GM18505 (cell line): ENCODE data around the gene CACNB3.

ENCODE experiments used
- ATAC-seq: cut with Tn5 transposase; IDR thresholded peaks from one replicate; pipeline ENCODE4 v1.9.1; 2021; ENCODE audit not compliant: unreplicated experiment
- POLR2A ChIP-seq: IDR thresholded peaks from 4 replicates; pipeline ENCODE4 v1.6.1; 2011; ENCODE audit warnings: borderline replicate concordance; ENCODE audit not compliant: insufficient read depth, insufficient read length; ENCODE audit errors: extremely low read depth

Gene CACNB3

GRCh38 chr12:48781750-48782456 lies 36.4 kb upstream of the CACNB3 start:
- no peak for TF ChIP-seq POLR2A
- ATAC-seq = no peak

- ATAC-seq = no peak
- TF ChIP-seq POLR2A = no peak
Observed at GRCh38 chr12:48782457-48783395, 35.6 kb upstream of the CACNB3 start.

DNA sequence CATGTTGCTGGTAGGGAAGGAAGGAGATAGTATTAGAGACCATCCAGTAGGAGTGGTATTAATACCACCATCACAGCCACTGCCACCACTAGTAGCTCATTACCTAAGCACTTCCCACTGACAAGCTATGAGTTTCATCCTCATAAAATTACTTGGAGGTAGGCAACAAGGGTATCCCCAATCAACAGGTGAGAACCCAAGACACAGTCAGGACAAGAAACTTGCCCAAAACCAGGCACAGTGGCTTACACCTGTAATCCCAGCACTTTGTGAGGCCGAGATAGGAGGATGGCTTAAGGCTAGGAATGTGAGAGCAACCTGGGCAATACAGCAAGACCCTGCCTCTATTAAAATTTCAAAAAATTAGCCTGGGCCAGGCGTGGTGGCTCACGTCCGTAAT lies 34.9 kb upstream of the CACNB3 start:
- no peak for TF ChIP-seq POLR2A
- no peak for ATAC-seq

GRCh38 chr12:48786591-48787544 lies 31.4 kb upstream of the CACNB3 start:
- no peak for TF ChIP-seq POLR2A
- ATAC-seq = no peak

DNA sequence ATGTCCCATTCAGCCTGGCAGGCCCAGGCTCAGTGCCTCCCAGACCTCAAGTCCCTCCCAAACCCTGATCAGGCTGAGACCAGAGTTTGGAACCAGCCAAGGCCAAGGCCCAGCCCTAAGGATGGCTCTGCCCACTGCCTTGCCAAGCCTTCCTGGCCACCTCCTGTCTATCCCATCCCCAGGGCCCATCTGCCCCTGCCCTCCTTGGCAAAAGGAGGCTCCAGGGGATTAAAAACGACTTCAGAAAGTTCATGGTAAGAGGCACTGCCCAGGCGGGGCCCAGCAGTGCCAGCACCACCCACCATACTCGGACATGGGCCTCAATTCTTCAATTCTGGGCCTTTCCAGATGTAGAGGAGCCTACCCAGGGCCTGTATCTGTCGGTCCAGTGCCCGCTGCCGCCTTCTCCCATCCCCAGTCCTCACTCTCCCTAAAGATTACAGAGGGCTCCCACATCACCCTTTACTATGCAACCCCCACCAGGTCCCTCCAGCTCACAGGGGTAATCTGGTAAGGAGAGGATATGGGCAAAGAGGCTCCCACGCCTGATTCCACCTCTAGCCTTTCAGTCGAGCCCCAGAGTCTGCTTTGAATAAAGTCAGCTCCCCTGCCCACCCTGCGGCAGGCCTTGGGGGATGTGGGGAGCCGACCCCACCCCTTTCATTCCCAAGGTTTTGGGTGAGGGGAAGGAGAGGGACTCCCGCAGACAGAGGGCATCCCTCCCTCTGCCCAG lies 30.3 kb upstream of the CACNB3 start:
- no peak for TF ChIP-seq POLR2A
- no peak for ATAC-seq

- no peak for ATAC-seq
- no peak for TF ChIP-seq POLR2A
Observed at GRCh38 chr12:48788524-48788853, 29.8 kb upstream of the CACNB3 start.

DNA sequence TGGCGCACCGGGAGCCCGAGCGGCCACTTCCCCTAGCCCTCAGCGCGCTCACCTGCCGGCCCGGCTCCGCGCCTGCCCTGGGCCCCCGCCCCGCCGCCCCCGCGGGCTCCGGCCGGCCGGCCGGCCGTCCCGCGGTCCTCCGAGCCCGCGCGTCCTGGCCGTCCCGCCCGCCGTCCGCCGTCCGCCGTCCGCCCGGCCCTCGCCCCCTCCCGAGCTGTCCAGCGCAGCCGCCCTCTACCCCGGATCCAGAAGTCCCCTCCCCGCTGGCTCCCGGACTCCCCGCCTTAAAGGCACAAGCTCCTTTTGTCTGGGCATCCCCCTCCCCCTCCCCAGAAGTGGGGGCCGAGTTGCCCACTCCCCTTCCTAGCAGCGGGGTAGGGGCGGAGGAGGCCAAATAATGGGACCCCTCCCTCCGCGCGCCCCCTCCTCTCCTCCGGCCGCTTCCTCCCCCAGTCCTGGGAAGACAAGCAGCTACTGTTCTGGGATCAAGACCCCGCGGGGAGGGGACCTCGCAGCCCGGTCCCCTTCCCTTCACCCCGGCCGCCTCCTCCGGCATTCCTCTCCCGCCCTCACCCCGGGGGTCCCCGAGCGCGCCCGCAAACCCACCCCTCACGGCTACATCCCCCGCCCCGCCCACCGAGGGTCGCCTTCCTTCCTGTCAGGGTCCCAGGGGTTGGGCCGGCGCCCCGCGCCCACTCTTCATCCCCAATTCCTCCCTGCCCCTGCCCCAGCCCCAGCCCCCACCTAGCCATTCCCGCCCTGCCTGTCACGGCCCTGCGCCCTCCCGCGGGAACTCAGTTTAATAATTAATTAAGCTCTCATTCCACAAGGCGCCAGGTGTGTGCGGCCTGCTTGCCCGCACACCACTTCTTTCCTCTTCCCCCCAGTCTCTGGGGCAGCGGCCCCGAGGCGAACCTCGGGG lies 29.2 kb upstream of the CACNB3 start, which contains the start of gene ADCY6:
ADCY6 (minus strand) TSS at position 236 of the 922 bp plus-strand sequence. CDS start 5,655 bp downstream, outside the sequence.
- TF ChIP-seq POLR2A = no peak
- no peak for ATAC-seq

- no peak for ATAC-seq
- TF ChIP-seq POLR2A = no peak
Observed at GRCh38 chr12:48789858-48790326, 28.4 kb upstream of the CACNB3 start.

DNA sequence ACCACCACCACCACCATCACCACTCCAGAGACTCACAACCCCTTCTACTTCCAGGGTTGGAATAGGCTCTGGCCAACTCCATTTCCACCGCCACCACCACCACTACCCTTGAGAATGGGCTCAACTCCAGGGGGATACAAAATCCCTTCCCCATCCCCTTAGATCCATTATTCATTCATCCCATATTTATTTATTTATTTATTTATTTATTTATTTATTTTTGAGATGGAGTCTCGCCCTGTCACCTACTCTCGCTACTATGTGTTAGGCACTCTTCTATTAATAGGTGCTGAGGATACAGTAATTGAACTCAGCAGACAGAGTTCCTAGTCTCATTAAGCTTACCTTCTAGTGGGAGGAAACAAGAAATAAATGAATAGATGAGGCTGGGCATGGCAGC lies 24.6 kb upstream of the CACNB3 start:
- TF ChIP-seq POLR2A = no peak
- ATAC-seq = no peak

GRCh38 chr12:48794870-48795269 lies 23.4 kb upstream of the CACNB3 start:
- no peak for TF ChIP-seq POLR2A
- ATAC-seq = no peak

DNA sequence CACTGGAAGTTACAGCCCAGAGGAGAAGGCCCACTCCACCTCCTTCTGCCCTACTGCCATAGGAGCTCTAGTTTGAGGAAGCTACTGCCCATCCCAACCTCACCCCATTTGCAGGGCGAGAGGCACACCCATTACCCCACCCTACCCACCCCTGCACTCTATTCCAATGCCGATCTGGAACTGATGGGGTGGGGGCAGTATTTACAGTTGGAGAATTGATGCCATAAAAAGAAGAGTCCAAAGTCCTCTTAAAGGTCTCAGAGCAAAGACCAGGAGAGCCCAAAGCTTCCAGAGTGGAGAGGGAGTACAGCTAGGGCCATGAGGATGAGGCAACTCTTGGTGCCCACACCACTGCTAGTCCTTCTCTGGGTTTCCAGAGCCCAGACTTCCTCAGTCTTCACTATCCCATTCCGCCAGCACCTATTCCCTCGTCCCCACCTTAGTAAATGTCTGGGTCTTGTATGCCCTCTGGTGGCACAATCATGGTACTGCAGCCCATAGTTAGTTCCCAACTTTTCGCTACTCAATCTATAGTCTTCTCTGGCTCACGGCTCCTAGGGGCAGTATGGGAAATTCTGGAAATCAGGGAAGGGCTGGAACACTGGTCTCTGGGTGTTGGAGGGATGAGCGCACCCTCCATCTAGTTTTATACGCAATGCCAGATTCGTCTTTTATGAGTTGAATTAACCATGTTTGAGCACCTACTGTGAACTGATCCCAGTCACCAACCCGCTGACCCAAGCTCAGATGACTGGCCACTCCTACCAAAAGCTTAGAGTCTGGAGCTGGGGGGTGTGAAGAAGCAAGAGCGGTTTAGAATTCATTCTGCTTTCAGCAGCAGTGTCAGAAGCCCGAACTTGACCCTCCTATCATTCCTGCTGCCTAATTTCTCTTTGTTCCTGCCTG lies 22.5 kb upstream of the CACNB3 start:
- ATAC-seq = no peak
- TF ChIP-seq POLR2A = no peak

DNA sequence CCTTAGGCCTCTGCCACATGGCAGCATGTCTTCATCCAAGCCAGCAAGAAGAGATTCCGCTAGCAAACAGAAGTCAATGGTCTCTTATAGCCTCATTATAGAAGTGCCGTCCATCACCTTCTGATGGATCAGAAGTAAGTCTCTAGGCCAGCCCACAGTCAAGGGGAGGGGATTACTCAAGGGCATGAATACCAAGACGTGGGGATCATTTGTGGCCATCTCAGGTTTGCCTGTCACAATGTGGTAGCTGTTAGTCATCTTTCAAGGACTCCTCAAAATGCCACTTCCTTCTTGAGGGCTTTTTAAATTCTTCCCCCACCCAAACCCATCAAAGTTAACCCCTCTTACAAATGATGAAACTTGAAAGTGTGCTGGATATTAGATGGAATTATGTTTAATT lies 21.3 kb upstream of the CACNB3 start:
- no peak for TF ChIP-seq POLR2A
- ATAC-seq = no peak
